Stimulated activated CD4-positive, alpha-beta T cell treated with anti-CD3 and anti-CD28 coated beads, TNF-alpha, amount 100 ng/mL, for 48 hours (primary cell): Measurements from ENCODE around the gene NFS1.
A peak's percentile ranks its signal among the peaks of the same experiment; 100 is the strongest.

Source experiments
- DNase-seq, 3 donors: peaks; one replicate each; pipeline ENCODE4 v3.0.0-alpha.2; 2020; ENCODE audit warnings: low read depth in 3 of 3

The NFS1 gene

DNA sequence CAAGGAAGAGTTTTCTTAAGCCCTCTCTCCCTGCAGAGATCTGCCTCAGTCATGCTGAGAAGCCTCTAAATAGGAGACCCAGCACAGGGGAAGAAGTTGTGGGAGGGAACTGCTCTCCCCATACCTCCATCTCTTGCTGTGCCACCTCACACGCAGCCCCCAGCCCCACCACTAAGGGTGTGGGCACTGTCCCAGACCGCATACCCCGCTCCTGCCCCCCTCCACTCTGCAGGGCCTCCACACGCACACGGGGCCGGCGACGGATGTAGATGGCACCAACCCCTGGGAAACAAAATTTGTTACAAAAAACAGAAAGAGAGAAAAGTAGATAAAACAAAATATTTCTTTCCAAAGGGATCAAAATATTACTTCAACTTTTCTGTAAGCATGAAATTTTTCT lies 24.2 kb downstream of the NFS1 start:
- no peak for DNase-seq

GRCh38 chr20:35673884-35674283 lies 25.3 kb downstream of the NFS1 start:
- DNase-seq: no peak

GRCh38 chr20:35669681-35670080 lies 29.5 kb downstream of the NFS1 start:
- no peak for DNase-seq

- DNase-seq: no peak
These were observed 29.9 kb downstream of the NFS1 start for GRCh38 chr20:35669221-35669620.

GRCh38 chr20:35665949-35666288 lies 33.2 kb downstream of the NFS1 start:
- DNase-seq: no peak

DNA sequence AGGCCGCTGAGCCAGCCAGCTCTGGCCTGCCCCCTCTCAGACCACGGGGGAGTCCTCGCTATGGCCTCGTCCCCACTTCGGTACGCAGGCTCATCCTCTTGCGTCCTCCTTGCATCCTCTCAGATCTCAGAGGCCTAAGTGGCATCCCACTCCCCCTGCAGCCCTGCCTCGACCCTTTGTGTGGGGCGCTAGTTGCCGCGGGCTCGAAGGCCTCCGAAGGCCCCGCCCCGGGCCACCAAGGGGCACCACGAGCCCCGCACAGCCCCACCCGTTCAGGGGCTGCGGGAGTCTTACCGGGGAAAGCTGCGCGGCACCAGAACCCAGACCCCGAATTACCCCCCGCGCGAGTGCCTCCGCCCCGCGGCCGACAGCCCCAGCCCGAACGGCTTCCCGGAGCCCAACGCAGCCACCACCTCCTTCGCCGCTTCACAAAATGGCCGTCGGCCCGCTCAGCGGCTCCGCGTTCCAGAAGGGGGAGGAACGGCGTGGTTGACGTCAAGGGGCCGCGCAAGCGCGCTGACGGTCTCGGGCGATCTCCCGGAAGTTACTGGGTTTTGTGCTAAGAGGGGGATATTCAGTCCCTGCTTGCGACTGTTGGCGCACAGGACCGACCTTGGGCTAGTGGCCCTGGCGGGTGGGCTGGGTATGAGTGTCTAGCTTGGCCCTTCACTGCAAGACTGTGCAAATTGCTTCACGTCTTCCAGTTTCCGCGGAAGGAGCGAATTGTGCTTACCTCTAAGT lies 34.5 kb downstream of the NFS1 start, which contains the start of the genes CPNE1 and RBM12:
Gene CPNE1, minus strand, starts transcription at position 435 of the 741 bp plus-strand sequence. CDS start 31,977 bp downstream, outside the sequence.
Gene RBM12, minus strand, starts transcription at position 435 of the 741 bp plus-strand sequence. CDS start 9,578 bp downstream, outside the sequence.
- DNase-seq: peak; percentile 88 to 90 (median 89)

DNA sequence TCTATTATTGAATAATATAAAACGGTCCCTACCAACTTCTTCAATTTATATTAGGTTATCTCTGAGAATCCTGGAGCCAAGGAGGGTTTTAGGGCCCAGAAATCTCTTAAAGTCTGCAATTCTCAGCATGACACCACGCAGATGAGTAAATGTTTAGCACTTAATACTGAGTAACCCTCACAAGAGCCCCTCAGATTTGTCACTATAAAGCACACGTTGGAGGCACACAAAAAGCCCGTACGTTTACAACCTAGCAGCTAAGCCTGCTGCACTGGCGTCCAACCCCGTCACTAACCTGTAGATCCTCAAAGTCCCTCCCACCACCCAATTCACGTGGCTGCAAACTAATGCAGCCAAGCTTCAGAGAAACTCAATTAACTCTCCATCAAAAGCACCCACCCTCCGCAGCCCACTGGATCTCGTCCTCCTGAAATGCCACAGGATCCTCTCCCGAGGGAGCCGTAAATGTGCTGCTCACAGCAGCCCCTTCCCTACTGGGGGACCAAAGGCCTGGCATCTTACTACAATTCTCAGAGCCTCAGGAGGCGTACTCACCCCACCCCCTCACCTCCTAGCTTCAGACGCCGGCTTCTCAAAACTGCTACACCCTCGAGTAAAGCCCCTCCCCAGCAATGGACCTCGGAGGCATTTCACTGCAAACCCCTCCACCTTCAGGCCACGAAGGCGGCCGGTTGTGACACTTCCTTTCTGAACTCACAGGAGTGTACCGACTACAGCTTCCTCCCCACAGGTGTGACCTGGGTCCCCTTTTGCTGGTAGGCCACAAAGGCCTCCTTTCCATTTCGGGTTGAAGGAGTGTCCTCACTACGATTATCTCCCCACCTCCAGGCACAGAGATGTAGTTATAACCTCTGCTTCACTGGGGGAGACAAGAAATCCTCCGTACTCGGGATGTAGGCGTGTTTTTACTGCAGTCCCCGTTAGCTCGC lies 35.4 kb downstream of the NFS1 start:
- peak; percentile 26 to 47 (median 42) for DNase-seq

DNA sequence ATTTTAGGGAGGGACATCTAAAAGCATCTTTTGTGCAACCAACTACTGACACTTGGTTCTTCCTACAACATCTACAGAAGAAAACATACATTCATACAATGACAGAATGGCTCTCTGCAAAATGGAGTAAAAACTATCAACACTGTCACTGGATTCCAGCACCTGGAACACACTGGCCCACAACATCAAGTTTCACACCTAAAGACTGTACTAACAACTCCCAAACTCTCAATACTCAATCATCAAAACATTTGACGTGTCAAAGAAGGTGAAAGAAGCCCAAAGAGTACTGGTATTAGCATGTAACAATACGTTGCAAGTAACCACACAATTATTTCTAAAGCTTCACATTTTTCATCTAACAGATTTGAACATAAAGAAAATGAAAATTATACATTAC lies 36.6 kb downstream of the NFS1 start:
- DNase-seq: no peak

DNA sequence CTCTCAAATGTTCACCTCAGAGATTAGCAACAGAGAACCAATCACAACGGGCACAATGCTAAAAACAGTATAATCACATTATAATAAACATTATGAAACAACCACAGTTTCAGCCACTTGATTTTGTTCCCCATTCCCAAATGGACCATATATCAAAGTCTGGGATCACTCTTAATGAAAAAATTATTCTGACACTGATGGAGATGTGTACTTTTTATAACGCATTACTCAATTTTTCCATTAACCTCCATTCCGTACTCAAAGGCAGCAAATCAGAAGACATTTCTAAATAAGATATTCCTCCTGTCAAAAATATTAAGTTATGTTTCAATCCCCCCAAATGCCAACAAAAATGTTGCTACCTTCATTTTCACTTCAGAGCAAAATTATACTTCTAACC lies 37.2 kb downstream of the NFS1 start:
- no peak for DNase-seq

GRCh38 chr20:35661053-35661452 lies 38.1 kb downstream of the NFS1 start:
- DNase-seq: no peak

DNA sequence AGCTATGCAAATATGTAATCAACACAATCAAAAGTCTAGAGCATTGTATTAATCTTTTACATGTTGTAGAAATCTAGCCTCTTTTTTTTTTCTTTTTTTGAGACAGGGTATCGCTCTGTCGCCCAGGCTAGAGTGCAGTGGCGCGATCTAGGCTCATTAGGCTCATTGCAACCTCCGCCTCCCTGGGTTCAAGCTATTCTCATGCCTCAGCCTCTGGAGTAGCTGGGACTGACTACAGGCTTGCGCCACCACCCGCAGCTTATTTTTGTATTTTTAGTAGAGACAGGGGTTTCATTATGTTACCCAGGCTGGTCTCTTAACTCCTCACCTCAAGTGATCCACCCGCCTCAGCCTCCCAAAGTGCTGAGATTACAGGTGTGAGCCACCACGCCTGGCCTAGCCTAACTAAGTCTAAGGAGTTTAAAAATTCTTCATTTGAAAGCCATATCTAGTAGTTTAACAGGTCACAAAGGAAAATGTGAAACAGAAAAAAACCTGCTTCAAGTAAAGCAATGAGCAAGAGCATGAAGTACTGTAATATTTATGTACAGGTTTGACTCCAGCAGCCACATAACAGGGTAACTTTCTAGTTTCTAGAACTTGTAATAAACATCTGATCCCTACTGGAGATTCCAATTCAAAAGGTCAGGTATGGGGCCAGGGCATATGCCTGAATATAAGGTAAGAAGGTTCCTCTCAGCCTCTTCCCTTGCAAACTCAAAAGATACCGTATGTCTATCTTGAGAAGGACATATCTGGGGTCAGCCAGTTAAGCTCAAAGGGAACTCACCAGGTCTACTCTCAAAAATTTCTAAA lies 38.8 kb downstream of the NFS1 start:
- DNase-seq: peak; percentile 6 to 50 (median 19)

- DNase-seq: no peak
These were observed 41.9 kb downstream of the NFS1 start for GRCh38 chr20:35657271-35657670.

- no peak for DNase-seq
These were observed 44.7 kb downstream of the NFS1 start for GRCh38 chr20:35654415-35654814.

GRCh38 chr20:35653893-35654292 lies 45.3 kb downstream of the NFS1 start:
- DNase-seq: no peak

DNA sequence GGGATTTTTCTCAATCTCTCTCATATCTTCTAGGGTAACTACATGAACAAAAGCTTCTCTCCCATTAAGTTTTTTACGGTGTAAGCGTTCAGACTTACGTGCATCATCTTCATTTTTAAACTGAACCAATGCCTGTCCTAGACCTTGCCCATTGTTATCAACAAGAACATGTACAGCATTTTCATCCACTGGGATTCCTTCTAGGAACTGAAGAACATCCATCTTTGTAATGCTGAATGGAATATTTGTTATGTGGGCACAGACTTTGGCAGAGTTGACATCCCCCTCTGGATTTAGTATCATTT lies 45.8 kb downstream of the NFS1 start:
- DNase-seq: no peak

DNA sequence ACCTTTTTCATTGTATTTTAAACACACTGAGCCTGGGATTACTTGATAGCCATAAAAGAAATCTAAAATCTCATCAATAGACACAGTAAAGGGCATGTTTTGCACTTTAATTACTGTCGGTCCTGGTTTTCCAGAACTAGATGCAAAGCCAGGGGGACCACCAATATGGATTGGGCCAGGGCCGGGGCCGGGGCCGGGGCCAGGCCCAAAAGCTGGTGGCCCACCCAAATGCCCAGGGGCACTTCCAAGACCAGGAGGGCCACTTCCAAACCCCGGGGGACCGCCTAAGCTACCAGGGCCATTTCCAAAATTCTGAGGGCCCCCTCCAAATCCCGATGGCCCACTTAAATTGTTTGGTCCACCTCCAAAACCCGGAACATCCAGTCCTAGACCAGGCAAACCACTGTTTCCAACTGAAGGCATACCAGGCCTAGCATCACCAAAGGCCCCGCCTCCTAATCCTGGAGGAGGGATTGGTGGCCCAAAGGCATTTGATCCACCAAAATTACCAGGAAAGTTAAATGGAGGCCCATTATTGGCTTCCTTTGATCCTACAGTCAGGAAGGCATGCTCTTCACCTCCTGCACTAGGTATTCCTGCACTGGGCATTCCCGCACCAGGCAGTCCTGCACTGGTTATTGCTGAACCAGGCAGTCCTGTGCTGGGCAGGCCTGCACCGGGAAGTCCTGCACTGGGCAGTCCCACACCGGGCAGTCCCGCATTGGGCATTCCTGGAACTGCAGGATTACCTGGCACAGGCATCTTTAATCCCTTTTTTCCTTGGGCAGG lies 46.3 kb downstream of the NFS1 start:
- no peak for DNase-seq

DNA sequence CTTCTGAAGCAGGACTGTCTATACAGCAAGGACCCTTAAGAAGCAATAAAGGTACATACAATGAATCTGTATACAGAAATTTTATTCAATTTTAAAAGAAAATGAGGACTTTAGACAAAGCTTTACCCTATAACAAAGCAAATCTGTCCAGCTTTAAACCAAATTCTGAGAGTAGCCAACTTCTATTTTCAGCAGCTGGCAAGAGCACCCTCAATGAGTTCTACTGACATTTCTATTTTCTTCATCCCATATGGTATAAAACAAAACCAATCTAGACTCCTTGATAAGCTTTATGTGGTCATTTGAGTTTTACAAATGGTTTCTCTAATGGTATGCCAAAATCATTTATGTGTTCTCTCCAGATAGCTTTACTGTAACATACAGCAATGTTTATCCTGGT lies 47.2 kb downstream of the NFS1 start:
- no peak for DNase-seq

DNA sequence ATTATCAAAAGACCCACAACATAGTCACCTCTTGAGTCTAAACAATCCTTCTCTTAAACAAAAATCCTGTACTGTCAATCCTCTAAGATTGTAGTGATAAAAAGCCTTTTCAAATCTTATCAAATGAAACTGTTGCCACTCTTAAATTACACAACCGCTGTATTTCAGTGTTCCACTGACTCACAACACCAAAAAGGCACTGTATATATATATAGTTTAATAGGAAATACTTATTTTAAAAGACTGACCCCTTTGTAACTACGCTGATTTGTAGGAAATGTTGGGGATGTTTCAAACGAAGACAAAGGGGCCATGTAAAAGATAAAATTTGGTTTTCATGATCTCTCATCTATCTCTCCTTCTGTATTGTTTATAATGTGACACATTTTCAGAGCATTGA lies 48.5 kb downstream of the NFS1 start:
- DNase-seq: no peak

- DNase-seq: no peak
These were observed 50.3 kb downstream of the NFS1 start for GRCh38 chr20:35648836-35649235.

GRCh38 chr20:35644806-35645205 lies 54.3 kb downstream of the NFS1 start:
- DNase-seq: no peak

- no peak for DNase-seq
These were observed 56.1 kb downstream of the NFS1 start for GRCh38 chr20:35643045-35643444.
